Astrocyte of the spinal cord (primary cell): ENCODE results near the gene MRPS21.
A peak's percentile ranks its signal among the peaks of the same experiment; 100 is the strongest.

Experiments
- DNase-seq: peaks from one replicate; pipeline ENCODE4 v3.0.0; 2011; ENCODE audit warnings: low read depth, low spot score
- H3K4me3 ChIP-seq: 2 replicates; pipeline ENCODE4 v1.5.1; 2011; ENCODE audit warnings: low read depth, mild to moderate bottlenecking, low read length, moderate library complexity
- CTCF ChIP-seq: IDR thresholded peaks from 2 replicates; pipeline ENCODE4 v1.5.1; 2012; ENCODE audit warnings: low read depth, mild to moderate bottlenecking, low read length, inconsistent platforms
- in situ Hi-C: cut with HindIII; loops from 2 replicates; pipeline ENCODE4 v1.10.0; 2017; ENCODE audit warnings: low sequenced_read_pairs

Gene MRPS21

GRCh38 chr1:150321826-150322166, 28.1 kb downstream of the MRPS21 start:
- H3K4me3 ChIP-seq = peak overlapping the region; percentile 60
- DNase-seq = no peak
- in situ Hi-C loops = no loop called here
- no peak for TF ChIP-seq CTCF

- TF ChIP-seq CTCF = no peak
- no peak for DNase-seq
- H3K4me3 ChIP-seq = peak overlapping the region; percentile 60
- in situ Hi-C loops = no loop called here
These were observed 28.6 kb downstream of the MRPS21 start for GRCh38 chr1:150322310-150322709.

DNA sequence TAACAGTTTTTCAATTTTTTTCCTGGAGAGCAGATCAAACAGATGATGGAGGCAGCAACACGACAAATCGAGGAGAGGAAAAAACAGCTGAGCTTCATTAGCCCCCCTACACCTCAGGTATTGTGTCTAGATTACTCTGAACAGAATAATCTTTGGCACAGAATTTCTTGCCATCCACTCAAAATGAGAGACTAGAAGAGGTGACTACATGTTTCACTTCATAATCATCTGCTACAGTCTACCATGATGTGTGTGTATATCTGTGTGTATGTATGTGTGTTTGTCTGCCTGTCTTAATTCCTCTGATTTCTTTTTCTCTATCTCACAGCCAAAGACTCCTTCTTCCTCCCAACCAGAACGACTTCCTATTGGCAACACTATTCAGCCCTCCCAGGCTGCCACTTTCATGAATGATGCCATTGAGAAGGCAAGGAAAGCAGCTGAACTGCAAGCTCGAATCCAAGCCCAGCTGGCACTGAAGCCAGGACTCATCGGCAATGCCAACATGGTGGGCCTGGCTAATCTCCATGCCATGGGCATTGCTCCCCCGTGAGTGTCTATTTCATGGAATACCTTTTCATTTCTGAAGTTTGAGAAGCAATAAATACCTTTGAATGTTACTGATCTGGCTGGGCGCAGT, 39.1 kb downstream of the MRPS21 start:
- in situ Hi-C loops = no loop called here
- DNase-seq = no peak
- TF ChIP-seq CTCF = no peak
- H3K4me3 ChIP-seq = no peak overlapping the region

DNA sequence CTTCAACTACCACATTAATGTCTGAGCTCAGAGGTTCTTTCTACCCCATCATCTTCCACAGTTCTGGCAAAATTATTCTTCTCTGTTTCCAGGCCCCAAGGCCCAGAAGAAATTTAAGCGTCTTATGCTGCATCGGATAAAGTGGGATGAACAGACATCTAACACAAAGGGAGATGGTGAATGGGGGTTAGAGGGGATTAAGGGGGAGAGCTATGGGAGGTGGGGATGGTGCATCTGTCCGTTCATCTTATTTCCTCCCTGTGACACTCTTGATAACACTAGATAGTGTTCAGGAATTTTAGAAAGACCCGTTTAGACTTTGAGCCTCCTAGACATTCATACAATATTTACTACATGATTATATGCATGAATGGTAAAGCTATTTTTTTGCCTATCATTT, 52.7 kb downstream of the MRPS21 start:
- DNase-seq = no peak
- H3K4me3 ChIP-seq = no peak overlapping the region
- in situ Hi-C loops = no loop called here
- no peak for TF ChIP-seq CTCF

- no peak for DNase-seq
- TF ChIP-seq CTCF = no peak
- H3K4me3 ChIP-seq = no peak overlapping the region
- in situ Hi-C loops = no loop called here
These were observed 59.2 kb downstream of the MRPS21 start for GRCh38 chr1:150352866-150353265.
